HepG2 (cell line): ENCODE measurements around the gene COPS6. TPM values are rescaled to one million over a fixed set of nuclear protein-coding genes. Genes with fewer than 3 reads are reported as not detected.

Source experiments
- ARNT2 ChIP-seq: sonication (generic); formaldehyde crosslinking; IDR thresholded peaks from 2 replicates; pipeline ENCODE4 v1.8.0; 2022; ENCODE audit warnings: mild to moderate bottlenecking, low read depth, missing genetic modification reagents, moderate library complexity
- ATM ChIP-seq: fragments of 450-650 bp; IDR thresholded peaks from 2 replicates; pipeline ENCODE4 v1.7.1; 2017; ENCODE audit warnings: mild to moderate bottlenecking, borderline replicate concordance
- CREB1 ChIP-seq, 2 experiments: fragments of 450-650 bp in 1 of 2; IDR thresholded peaks; 2 replicates each; pipeline ENCODE4 v1.6.1; 2016 to 2017; ENCODE audit warnings: control low read depth in 1 of 2, mild to moderate bottlenecking in 1 of 2, missing compliant biosample characterization in 1 of 2, missing genetic modification characterization in 1 of 2
- DBP ChIP-seq: sonication (generic); formaldehyde crosslinking; IDR thresholded peaks from 2 replicates; pipeline ENCODE4 v1.4.0; 2020; ENCODE audit warnings: missing genetic modification reagents; ENCODE audit errors: not compliant biosample characterization
- HNRNPL ChIP-seq: fragments of 200-400 bp; formaldehyde crosslinking; IDR thresholded peaks from 2 replicates; pipeline ENCODE4 v1.6.1; 2017; ENCODE audit warnings: mild to moderate bottlenecking, low read depth, low read length
- KDM1A ChIP-seq: IDR thresholded peaks from 2 replicates; pipeline ENCODE4 v1.6.1; 2016; ENCODE audit warnings: missing compliant biosample characterization
- KMT2A ChIP-seq: sonication (generic); formaldehyde crosslinking; IDR thresholded peaks from 2 replicates; pipeline ENCODE4 v1.4.0; 2020; ENCODE audit warnings: missing genetic modification reagents
- MAFK ChIP-seq, 2 experiments: IDR thresholded peaks in 1 of 2; conservative IDR thresholded peaks in 1 of 2; 2 replicates each; pipeline ENCODE4 v1.6.1; 2011; ENCODE audit warnings: improper control_type of control experiment in 2 of 2, low read length in 2 of 2
- RAD51 ChIP-seq: fragments of 450-650 bp; IDR thresholded peaks from 2 replicates; pipeline ENCODE4 v1.6.1; 2016; ENCODE audit warnings: borderline replicate concordance
- SRSF1 ChIP-seq: fragments of 200-400 bp; formaldehyde crosslinking; optimal IDR thresholded peaks from 2 replicates; pipeline ENCODE3; 2017; ENCODE audit warnings: mild to moderate bottlenecking, low read depth, low read length, moderate library complexity
- TFAP4 ChIP-seq: sonication (generic); IDR thresholded peaks from 2 replicates; pipeline ENCODE4 v1.6.1; 2016; ENCODE audit warnings: low read depth, borderline replicate concordance
- ZFP36 ChIP-seq: fragments of 150-350 bp; IDR thresholded peaks from 2 replicates; pipeline ENCODE4 v1.6.1; 2018; ENCODE audit warnings: borderline replicate concordance, low read length, low read depth; ENCODE audit not compliant: partially characterized antibody
- ZFP82 ChIP-seq: sonication (generic); formaldehyde crosslinking; IDR thresholded peaks from 2 replicates; pipeline ENCODE4 v1.5.1; 2020; ENCODE audit warnings: mild to moderate bottlenecking, missing genetic modification reagents, borderline replicate concordance
- ZHX2 ChIP-seq, 2 experiments: sonication (generic) in 1 of 2; formaldehyde crosslinking in 1 of 2; IDR thresholded peaks; 2 replicates each; pipeline versions ENCODE4 v1.6.1 to v1.9.0; 2014 to 2022; ENCODE audit warnings: antibody characterized with exemption in 1 of 2, borderline replicate concordance in 1 of 2, inconsistent platforms in 1 of 2, low read depth in 1 of 2, missing genetic modification reagents in 1 of 2
- ZNF572 ChIP-seq: sonication (generic); formaldehyde crosslinking; IDR thresholded peaks from 2 replicates; pipeline ENCODE4 v1.5.1; 2020; ENCODE audit warnings: mild to moderate bottlenecking, missing genetic modification reagents
- ZNF605 ChIP-seq: sonication (generic); formaldehyde crosslinking; IDR thresholded peaks from 2 replicates; pipeline ENCODE4 v1.8.0; 2022; ENCODE audit warnings: mild to moderate bottlenecking, missing genetic modification reagents
- ZNF614 ChIP-seq: IDR thresholded peaks from 2 replicates; pipeline ENCODE4 v1.6.1; 2018; ENCODE audit warnings: missing biosample characterization, missing genetic modification reagents, inconsistent platforms, borderline replicate concordance
- ZNF672 ChIP-seq: sonication (generic); formaldehyde crosslinking; IDR thresholded peaks from 2 replicates; pipeline ENCODE4 v1.8.1; 2022; ENCODE audit warnings: missing genetic modification reagents
- ZNF747 ChIP-seq: sonication (generic); formaldehyde crosslinking; IDR thresholded peaks from 2 replicates; pipeline ENCODE4 v1.8.1; 2023; ENCODE audit warnings: missing genetic modification reagents, mild to moderate bottlenecking, borderline replicate concordance
- ZNF772 ChIP-seq: sonication (generic); formaldehyde crosslinking; IDR thresholded peaks from 2 replicates; pipeline ENCODE4 v1.5.0; 2020; ENCODE audit warnings: mild to moderate bottlenecking, missing genetic modification reagents
- ZNF878 ChIP-seq: sonication (generic); formaldehyde crosslinking; IDR thresholded peaks from 2 replicates; pipeline ENCODE4 v1.8.1; 2023; ENCODE audit warnings: mild to moderate bottlenecking, missing genetic modification reagents, moderate library complexity
- ZNF879 ChIP-seq: sonication (generic); formaldehyde crosslinking; IDR thresholded peaks from 2 replicates; pipeline ENCODE4 v1.8.1; 2023; ENCODE audit warnings: missing genetic modification reagents
- polyA plus RNA-seq, 8 experiments: library from polyadenylated mRNA; depleted of rRNA in 3 of 8; stranded (reverse) in 7 of 8; unstranded in 1 of 8; fragments of >200 nt; fragmentation: Illumina TruSeq in 4 of 8; extraction: Trizol in 4 of 8; gene quantifications; 2 replicates each; pipeline versions ENCODE4 v1.2.1 to v1.2.3, GENCODE V29; 2011 to 2016; ENCODE audit warnings: low read depth in 4 of 8, missing spikeins in 1 of 8, mixed read lengths in 1 of 8; ENCODE audit not compliant: insufficient read depth in 1 of 8
- total RNA-seq, 5 experiments: library from RNA; depleted of rRNA; stranded (reverse); fragments of >200 nt; fragmentation: Illumina TruSeq; extraction: Trizol; gene quantifications; 2 replicates each; pipeline ENCODE4 v1.2.3, GENCODE V29; 2016; ENCODE audit warnings: low read depth in 1 of 5

COPS6 gene
- total and polyA plus RNA-seq, 2 of the 13 experiments (the other 11 are each of a cell fraction or from before 2014, with no cell fraction given), result 33.4 to 117 TPM

GRCh38 chr7:100100420-100101015, 11.7 kb downstream of the COPS6 start (continued):
- peak; percentile 80 for TF ChIP-seq ZHX2 (IDR thresholded peaks at IDR 0.05; ENCODE audit: low read depth)
- TF ChIP-seq ZHX2 (CRISPR knock-in tag; IDR thresholded peaks at IDR 0.05; ENCODE audit: borderline replicate concordance), result no peak
- no peak for TF ChIP-seq MAFK (conservative IDR thresholded peaks at IDR 0.05 in 1 of 2, IDR thresholded peaks at IDR 0.05 in 1 of 2; ENCODE audit: low read length in 2 of 2)
- no peak for TF ChIP-seq ZNF572 (CRISPR knock-in tag)
- no peak for TF ChIP-seq ARNT2 (CRISPR knock-in tag)
- TF ChIP-seq KDM1A, result no peak
- peak; percentile 93 for TF ChIP-seq ZNF772 (CRISPR knock-in tag)
- peak; percentile 65; the same call in 1 of the 2 replicates for TF ChIP-seq ZNF614 (CRISPR knock-in tag)
- no peak for TF ChIP-seq ZFP36
- TF ChIP-seq ZNF747 (CRISPR knock-in tag), result peak; percentile 95; the same call in 1 of the 2 replicates
- peak; percentile 64 for TF ChIP-seq KMT2A
- peak; percentile 80; the same call in 1 of the 2 replicates for TF ChIP-seq ZFP82 (CRISPR knock-in tag)
- TF ChIP-seq TFAP4, result peak; percentile 67; the same call in 1 of the 2 replicates
- no peak for TF ChIP-seq ZNF672 (CRISPR knock-in tag)
- peak; percentile 89 for TF ChIP-seq CREB1 (IDR thresholded peaks at IDR 0.05)
- peak; percentile 75; the same call in 1 of the 2 replicates for TF ChIP-seq CREB1 (CRISPR knock-in tag; IDR thresholded peaks at IDR 0.05)
- TF ChIP-seq HNRNPL, result no peak
- TF ChIP-seq SRSF1, result no peak
- TF ChIP-seq RAD51, result no peak
- TF ChIP-seq ATM, result no peak
- peak; percentile 95 for TF ChIP-seq ZNF878 (CRISPR knock-in tag)
- no peak for TF ChIP-seq DBP (CRISPR knock-in tag)
- TF ChIP-seq ZNF879 (CRISPR knock-in tag), result no peak
- TF ChIP-seq ZNF605 (CRISPR knock-in tag), result peak; percentile 74
